Nephron (organoid): ENCODE results near the gene PPM1B.
"Not testable (repeated sequence)": the region's sequence is repeated elsewhere in the genome, so short reads cannot be mapped to it uniquely, and the experiment has no call there.

ENCODE experiments used
- H3K27ac Mint-ChIP-seq, 3 experiments: 2 replicates each; pipeline ENCODE4 v1.8.0; 2020; ENCODE audit warnings: mixed read lengths in 3 of 3, mild to moderate bottlenecking in 2 of 3, moderate library complexity in 1 of 3
- H3K27me3 Mint-ChIP-seq: 2 replicates; pipeline ENCODE4 v1.8.0; 2021; ENCODE audit warnings: low read depth, mild to moderate bottlenecking, moderate library complexity, mixed read lengths
- H3K36me3 Mint-ChIP-seq: 2 replicates; pipeline ENCODE4 v1.8.0; 2020; ENCODE audit warnings: low read depth, mixed read lengths
- H3K4me1 Mint-ChIP-seq: 2 replicates; pipeline ENCODE4 v1.8.0; 2020; ENCODE audit warnings: mixed read lengths
- H3K4me3 Mint-ChIP-seq, 3 experiments: 2 replicates each; pipeline ENCODE4 v1.8.0; 2020; ENCODE audit warnings: mild to moderate bottlenecking in 3 of 3, mixed read lengths in 3 of 3, moderate library complexity in 2 of 3
- H3K9me3 Mint-ChIP-seq: 2 replicates; pipeline ENCODE4 v1.8.0; 2020; ENCODE audit warnings: mixed read lengths
- TF ChIP-seq, protein P1 (sequence below), 3 experiments: fragments of 200-600 bp; sonication (generic); IDR thresholded peaks; one replicate each; pipeline ENCODE4 v1.5.0; 2021; ENCODE audit warnings: antibody characterized with exemption in 3 of 3; ENCODE audit not compliant: unreplicated experiment in 3 of 3

The PPM1B gene

DNA sequence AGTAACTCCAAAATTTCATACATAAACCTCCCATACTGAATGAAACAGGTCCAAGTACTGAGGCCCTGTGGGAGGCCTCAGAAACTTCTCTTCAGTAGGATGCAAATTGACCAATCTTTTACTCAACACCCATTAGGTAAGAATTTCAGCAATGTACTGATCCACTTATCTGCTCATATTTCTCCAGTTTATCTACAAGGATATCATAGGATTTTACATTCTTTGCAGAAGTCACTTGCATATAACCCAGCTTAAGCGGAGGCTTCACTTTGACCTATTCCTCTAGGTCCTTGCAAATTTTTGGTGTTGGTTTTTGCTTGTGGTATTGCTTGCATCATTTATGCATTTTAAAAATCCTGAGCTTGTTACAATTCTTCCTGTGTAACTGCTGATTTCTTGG is 77.8 kb downstream of the PPM1B start:
- H3K4me1 Mint-ChIP-seq, result peaks cover 14% of the 10 kb centered on the region
- H3K27me3 Mint-ChIP-seq, result peaks cover 11% of the 10 kb centered on the region
- H3K27ac Mint-ChIP-seq, result peak overlapping the region in 2 of 3 experiments; percentile 83 to 84
- H3K36me3 Mint-ChIP-seq, result no peaks in the 10 kb centered on the region
- TF ChIP-seq, protein P1, sequence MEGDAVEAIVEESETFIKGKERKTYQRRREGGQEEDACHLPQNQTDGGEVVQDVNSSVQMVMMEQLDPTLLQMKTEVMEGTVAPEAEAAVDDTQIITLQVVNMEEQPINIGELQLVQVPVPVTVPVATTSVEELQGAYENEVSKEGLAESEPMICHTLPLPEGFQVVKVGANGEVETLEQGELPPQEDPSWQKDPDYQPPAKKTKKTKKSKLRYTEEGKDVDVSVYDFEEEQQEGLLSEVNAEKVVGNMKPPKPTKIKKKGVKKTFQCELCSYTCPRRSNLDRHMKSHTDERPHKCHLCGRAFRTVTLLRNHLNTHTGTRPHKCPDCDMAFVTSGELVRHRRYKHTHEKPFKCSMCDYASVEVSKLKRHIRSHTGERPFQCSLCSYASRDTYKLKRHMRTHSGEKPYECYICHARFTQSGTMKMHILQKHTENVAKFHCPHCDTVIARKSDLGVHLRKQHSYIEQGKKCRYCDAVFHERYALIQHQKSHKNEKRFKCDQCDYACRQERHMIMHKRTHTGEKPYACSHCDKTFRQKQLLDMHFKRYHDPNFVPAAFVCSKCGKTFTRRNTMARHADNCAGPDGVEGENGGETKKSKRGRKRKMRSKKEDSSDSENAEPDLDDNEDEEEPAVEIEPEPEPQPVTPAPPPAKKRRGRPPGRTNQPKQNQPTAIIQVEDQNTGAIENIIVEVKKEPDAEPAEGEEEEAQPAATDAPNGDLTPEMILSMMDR (IDR thresholded peaks at IDR 0.05; ENCODE audit: unreplicated experiment in 3 of 3), result no peak
- H3K4me3 Mint-ChIP-seq, result no peak overlapping the region
- peaks cover 7% of the 10 kb centered on the region for H3K9me3 Mint-ChIP-seq

DNA sequence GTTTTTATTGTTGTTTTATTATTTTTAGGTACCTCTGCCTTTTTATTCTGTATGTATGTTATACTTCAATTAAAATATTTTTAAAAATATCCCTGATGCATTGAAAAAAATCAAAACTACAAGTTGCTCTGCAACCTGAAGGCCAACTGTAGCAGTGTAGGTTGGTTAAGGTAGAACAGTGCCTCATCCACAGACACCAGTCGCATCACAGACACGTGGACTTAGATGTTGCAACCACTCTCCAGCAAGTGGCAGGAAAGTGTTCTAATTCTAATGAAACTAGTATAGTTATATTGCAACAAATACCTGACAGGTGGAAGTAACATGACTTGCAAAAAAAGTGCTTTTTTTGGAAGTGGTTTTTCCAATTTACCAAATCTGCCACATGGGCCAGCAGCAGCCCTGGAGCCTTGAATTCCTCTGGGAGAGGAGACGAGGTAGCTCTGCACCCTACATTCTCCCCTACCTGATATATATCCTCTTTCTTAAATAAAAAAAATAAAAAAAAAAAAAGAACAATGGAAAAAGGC is 78.2 kb downstream of the PPM1B start:
- H3K4me3 Mint-ChIP-seq, result no peak overlapping the region
- H3K36me3 Mint-ChIP-seq, result no peaks in the 10 kb centered on the region
- peaks cover 14% of the 10 kb centered on the region for H3K4me1 Mint-ChIP-seq
- TF ChIP-seq, protein P1 (IDR thresholded peaks at IDR 0.05; ENCODE audit: unreplicated experiment in 3 of 3), result no peak
- peaks cover 13% of the 10 kb centered on the region for H3K27me3 Mint-ChIP-seq
- peak overlapping the region in 2 of 3 experiments; percentile 83 to 84 for H3K27ac Mint-ChIP-seq
- H3K9me3 Mint-ChIP-seq, result peaks cover 11% of the 10 kb centered on the region

DNA sequence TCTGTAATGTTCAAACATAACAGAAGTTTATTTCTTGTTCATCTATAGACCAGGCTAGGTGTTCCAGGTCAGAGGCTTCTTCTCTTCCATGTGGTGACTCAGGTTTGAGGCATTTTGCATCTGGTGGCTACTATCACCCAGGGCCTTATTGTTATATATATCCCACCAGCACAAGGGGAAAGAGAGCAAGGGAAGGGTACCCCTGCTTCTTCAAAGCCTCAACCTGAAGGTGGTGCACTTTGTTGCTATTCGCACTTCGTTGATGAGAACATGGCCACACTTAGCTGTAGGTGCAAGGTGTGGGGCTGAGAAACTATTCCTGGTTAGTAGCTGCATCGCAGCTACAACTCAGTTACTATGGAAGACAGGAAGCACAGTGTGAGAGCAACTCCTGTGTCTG is 79.2 kb downstream of the PPM1B start:
- Mint-ChIP-seq H3K36me3 (peaks cover 6% of the 10 kb centered on the region), H3K4me1 (peaks cover 14% of the 10 kb centered on the region), H3K4me3 (no peak overlapping the region), H3K9me3 (peaks cover 18% of the 10 kb centered on the region), H3K27ac (peak overlapping the region in 1 of 3 experiments; percentile 71), H3K27me3 (peaks cover 13% of the 10 kb centered on the region)
- TF ChIP-seq, protein P1 (IDR thresholded peaks at IDR 0.05; ENCODE audit: unreplicated experiment in 3 of 3), result no peak

DNA sequence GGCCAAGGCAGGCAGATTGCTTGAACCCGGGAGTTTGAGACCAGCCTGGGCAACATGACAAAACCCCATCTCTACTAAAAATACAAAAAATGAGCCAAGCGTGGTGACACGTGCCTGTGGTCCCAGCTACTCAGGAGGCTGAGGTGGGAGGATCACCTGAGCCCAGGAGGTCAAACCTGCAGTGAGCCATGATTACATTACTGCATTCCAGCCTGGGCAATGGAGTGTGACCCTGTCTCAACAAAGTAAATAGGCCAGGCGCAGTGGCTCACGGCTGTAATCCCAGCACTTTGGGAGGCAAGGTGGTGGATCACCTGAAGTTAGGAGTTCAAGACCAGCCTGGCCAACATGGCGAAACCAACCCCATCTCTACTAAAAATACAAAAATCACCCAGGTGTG is 80.6 kb downstream of the PPM1B start:
- not testable (repeated sequence) for H3K4me1 Mint-ChIP-seq, H3K4me3 Mint-ChIP-seq, H3K36me3 Mint-ChIP-seq, H3K27ac Mint-ChIP-seq
- Mint-ChIP-seq H3K9me3 (peaks cover 23% of the 10 kb centered on the region), H3K27me3 (peaks cover 13% of the 10 kb centered on the region)

DNA sequence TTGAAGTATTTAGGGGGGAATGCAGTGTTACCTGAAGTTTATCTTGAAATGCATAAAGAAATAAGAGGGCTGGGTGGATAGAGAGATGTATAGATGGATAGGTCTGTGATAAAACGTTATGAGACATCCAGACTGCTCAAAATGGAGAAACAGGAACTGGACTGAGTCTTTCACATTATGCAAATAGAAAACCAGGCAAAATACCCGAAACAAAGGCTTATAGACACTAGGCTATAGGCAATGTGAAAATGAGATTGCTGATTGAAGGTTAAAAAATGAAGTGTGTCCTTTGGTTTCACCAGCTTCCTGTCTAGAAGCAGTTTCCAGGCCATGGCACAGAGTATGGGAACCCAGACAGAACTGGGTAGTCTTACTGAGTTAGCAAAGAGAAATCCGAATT is 81.7 kb downstream of the PPM1B start:
- no peak overlapping the region for H3K27ac Mint-ChIP-seq
- H3K27me3 Mint-ChIP-seq, result peaks cover 13% of the 10 kb centered on the region
- peaks cover 4% of the 10 kb centered on the region for H3K4me1 Mint-ChIP-seq
- no peak overlapping the region for H3K4me3 Mint-ChIP-seq
- H3K36me3 Mint-ChIP-seq, result peaks cover 6% of the 10 kb centered on the region
- H3K9me3 Mint-ChIP-seq, result peaks cover 23% of the 10 kb centered on the region
- TF ChIP-seq, protein P1 (IDR thresholded peaks at IDR 0.05; ENCODE audit: unreplicated experiment in 3 of 3), result no peak

DNA sequence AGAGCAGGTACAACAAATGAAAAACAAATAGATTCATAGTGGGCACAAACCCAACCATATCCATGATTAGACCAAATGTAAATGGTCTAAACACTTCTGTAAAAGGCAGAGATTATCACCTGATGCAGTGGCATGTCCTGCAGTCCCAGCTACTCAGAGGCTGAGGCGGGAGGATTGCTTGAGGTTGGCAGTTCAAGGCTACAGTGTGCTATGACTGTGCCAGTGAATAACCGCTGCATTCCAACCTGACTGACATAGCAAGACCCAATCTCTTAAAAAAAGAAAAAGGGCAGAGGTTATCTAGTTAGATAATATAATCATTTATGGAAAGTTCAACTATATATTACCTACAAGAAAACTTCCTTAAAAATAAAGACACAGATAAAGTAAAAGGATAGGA is 85.3 kb downstream of the PPM1B start:
- Mint-ChIP-seq H3K4me3 (no peak overlapping the region), H3K9me3 (peaks cover 23% of the 10 kb centered on the region), H3K36me3 (peaks cover 7% of the 10 kb centered on the region), H3K4me1 (no peaks in the 10 kb centered on the region), H3K27ac (no peak overlapping the region), H3K27me3 (peaks cover 4% of the 10 kb centered on the region)
- TF ChIP-seq, protein P1 (IDR thresholded peaks at IDR 0.05; ENCODE audit: unreplicated experiment in 3 of 3), result no peak

DNA sequence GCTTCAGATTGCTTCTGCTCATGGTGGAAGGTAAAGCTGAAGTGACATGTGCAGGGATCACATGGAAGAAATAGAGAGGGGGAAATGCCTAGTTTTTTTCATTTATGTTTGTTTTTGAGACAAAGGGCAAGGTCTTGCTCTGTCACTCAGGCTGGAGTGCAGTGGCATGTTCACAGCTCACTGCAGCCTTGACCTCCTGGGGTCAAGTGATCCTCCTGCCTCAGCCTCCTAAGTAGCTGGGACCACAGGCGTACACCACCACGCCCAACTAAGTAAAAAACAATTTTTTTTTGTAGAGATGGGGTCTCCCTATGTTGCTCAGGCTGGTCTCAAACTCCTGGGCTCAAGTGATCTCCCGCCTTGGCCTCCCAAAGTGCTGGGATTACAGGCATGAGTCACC is 87.0 kb downstream of the PPM1B start:
- peaks cover 23% of the 10 kb centered on the region for H3K9me3 Mint-ChIP-seq
- not testable (repeated sequence) for H3K4me1 Mint-ChIP-seq, H3K36me3 Mint-ChIP-seq, H3K27me3 Mint-ChIP-seq, H3K4me3 Mint-ChIP-seq, H3K27ac Mint-ChIP-seq

DNA sequence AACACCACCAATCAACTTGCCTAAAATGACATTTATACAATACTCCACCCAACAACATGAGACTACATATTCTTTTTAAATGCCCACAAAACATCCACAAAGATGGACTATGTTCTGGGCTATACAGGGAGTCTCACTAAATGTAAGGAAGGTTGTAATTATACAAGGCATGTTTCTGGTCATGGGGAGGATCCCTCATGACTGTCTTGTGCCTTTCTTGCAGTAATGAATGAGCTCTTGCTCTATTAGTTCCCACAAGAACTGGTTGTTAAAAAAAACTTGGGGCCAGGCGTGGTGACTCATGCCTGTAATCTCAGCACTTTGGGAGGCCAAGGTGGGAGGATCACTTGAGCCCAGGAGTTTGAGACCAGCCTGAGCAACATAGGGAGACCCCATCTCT is 89.1 kb downstream of the PPM1B start:
- not testable (repeated sequence) for H3K27ac Mint-ChIP-seq, H3K4me1 Mint-ChIP-seq, H3K36me3 Mint-ChIP-seq, H3K4me3 Mint-ChIP-seq, H3K27me3 Mint-ChIP-seq
- H3K9me3 Mint-ChIP-seq, result peaks cover 10% of the 10 kb centered on the region
